Colonic mucosa (tissue), 4 donors: ENCODE measurements around the gene ATN1. TPM values are rescaled to one million over a fixed set of nuclear protein-coding genes. Genes with fewer than 3 reads are reported as not detected.

Experiments
- DNase-seq: peaks from one replicate; pipeline ENCODE4 v3.0.0-alpha.2; 2020
- H3K27ac ChIP-seq: fragments of 200-600 bp; one replicate; pipeline ENCODE4 v1.8.0; 2021
- H3K27me3 ChIP-seq: fragments of 200-600 bp; one replicate; pipeline ENCODE4 v1.8.0; 2021
- H3K36me3 ChIP-seq: fragments of 200-600 bp; one replicate; pipeline ENCODE4 v1.8.0; 2021
- H3K4me1 ChIP-seq: fragments of 200-600 bp; one replicate; pipeline ENCODE4 v1.8.0; 2021; ENCODE audit warnings: mild to moderate bottlenecking
- H3K4me3 ChIP-seq: fragments of 200-600 bp; one replicate; pipeline ENCODE4 v1.8.0; 2021
- H3K9ac ChIP-seq, 2 donors: one replicate each; pipeline ENCODE4 v1.7.0; 2013; ENCODE audit warnings: control low read depth in 2 of 2, low read depth in 2 of 2, low read length in 2 of 2
- H3K9me3 ChIP-seq: fragments of 200-600 bp; one replicate; pipeline ENCODE4 v1.8.0; 2021
- intact Hi-C: fragments of 100-400 bp; cut with DNase I; formaldehyde crosslinking; loops from one replicate; pipeline ENCODE4 v1.14.1; 2022
- microRNA-seq: library from miRNA; unstranded; fragments of <30 nt; microRNA quantifications from one replicate; pipeline ENCODE4, GENCODE V29; 2019
- total RNA-seq, 2 donors: library from RNA; stranded (reverse); fragmentation: NEBNext Ultra II Directional in 1 of 2; extraction: Animal tissue kit (Norgen Biotek cat#: 25700) in 1 of 2; gene quantifications; one replicate each; pipeline ENCODE4 v1.2.1, GENCODE V29; 2021
- TF ChIP-seq, protein P1 (sequence below): fragments of 200-600 bp; IDR thresholded peaks from one replicate; pipeline ENCODE4 v1.8.0; 2022; ENCODE audit warnings: antibody characterized with exemption, mild to moderate bottlenecking
- donor health status: healthy.
- donor health status: DM: no; HTN: no; CAD: no.
- donor health status: DM: no; HTN: no; CAD: no.

The ATN1 gene
- total RNA-seq, 2 donors from 2014 or later, result 67.5 to 103 TPM

DNA sequence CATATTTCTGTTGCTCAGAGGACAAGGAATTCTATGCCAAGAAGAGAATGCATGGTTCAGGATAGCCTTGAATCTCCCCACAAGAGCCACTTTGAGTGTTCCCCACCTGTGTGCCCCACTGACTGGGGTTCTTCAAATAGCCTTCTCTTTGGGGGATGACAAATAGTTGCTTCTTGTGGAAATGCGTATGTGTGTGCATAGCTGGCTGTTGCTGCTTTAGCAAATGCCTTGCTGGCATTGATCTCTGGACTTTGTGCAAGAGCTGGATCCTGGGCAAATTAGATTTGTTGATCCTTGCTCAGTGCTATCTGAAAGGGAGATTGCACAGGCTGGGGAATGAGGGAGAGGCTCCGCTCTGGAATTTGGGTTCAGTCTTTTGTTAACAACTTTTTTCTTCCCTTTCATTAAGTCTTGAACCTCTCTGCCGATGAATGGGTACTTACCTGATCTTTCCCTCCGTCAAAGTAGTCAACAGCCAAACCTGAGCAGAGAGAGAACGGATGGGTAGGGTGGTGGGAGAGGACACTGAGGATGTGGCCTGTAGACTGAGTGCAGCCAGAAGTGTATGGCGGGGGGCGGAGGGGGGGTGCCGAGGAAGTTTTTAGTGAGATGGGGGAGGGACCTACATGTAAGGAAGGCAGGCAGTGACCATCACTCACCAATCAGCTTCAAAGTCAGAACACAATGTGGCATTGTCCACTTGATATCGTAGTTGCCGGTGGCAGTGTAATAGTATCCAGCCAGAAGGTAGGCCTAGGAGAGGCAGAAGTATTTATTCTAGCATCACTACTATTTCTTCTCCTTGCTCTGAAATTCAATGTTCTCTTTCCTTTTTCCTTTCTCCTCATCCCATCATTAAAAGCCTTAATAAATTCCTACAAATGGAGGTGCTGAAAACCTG is 53.6 kb downstream of the ATN1 start:
- intact Hi-C loops, result no loop called here
- H3K9me3 ChIP-seq, result no peaks in the 10 kb centered on the region
- H3K36me3 ChIP-seq, result peaks cover 29% of the 10 kb centered on the region
- no peak for DNase-seq
- no peaks in the 10 kb centered on the region for H3K27me3 ChIP-seq
- no peak overlapping the region for H3K27ac ChIP-seq
- H3K4me3 ChIP-seq, result no peak overlapping the region
- H3K9ac ChIP-seq, result no peak overlapping the region
- TF ChIP-seq, protein P1, sequence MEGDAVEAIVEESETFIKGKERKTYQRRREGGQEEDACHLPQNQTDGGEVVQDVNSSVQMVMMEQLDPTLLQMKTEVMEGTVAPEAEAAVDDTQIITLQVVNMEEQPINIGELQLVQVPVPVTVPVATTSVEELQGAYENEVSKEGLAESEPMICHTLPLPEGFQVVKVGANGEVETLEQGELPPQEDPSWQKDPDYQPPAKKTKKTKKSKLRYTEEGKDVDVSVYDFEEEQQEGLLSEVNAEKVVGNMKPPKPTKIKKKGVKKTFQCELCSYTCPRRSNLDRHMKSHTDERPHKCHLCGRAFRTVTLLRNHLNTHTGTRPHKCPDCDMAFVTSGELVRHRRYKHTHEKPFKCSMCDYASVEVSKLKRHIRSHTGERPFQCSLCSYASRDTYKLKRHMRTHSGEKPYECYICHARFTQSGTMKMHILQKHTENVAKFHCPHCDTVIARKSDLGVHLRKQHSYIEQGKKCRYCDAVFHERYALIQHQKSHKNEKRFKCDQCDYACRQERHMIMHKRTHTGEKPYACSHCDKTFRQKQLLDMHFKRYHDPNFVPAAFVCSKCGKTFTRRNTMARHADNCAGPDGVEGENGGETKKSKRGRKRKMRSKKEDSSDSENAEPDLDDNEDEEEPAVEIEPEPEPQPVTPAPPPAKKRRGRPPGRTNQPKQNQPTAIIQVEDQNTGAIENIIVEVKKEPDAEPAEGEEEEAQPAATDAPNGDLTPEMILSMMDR, result no peak
- no peaks in the 10 kb centered on the region for H3K4me1 ChIP-seq

DNA sequence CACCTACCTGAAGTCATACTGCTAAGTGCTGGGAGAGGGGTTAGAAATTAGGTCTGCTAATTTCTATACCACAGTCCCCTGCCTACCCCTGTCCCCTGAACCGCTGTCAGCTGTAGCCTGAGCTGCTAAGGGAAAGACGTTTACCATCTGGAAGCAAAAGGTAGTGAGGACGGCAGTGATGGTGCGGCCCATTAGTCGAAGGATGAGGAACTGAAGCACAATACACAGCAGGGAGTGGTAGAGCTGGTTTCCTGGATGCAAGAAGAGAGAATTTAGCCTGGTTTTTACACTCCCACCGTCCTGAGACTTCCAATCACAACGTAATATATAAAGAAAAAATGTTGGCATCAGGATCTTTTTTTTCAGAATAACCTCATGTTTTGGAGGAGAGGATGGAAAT is 54.8 kb downstream of the ATN1 start:
- Histone ChIP-seq H3K36me3 (peaks cover 21% of the 10 kb centered on the region), H3K9ac (no peak overlapping the region)
- intact Hi-C loops, result no loop called here

DNA sequence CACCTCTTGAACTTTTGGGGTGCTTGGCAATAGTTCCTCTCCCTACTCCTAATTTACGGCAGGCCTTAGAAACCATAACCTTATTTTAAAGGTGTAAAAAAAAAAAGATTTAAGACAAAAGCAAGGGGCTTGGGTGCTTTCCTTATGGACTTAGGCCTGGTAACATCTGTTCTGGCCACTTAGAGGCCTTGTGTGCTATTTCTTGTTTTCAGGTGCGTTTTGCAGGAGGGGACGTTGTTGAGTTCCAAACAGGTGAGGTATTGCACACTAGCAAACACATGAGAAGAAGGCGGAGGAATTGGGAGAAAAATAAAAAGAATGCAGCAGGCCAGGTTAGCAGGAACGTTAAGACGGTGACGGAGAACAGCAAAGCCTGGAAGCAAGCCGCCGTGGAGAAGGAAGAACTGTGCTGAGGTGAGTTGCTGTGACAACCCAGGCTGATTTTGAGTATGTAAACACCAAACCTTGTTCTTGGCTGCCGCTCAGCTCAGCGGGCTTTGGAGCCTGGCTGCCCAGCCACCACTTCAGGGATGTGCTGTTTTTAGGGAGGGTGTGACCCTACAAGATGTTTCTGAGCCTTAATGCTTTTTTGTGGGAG is 60.3 kb downstream of the ATN1 start:
- intact Hi-C loops, result no loop called here
- Histone ChIP-seq H3K4me3 (no peak overlapping the region), H3K4me1 (peaks cover 4% of the 10 kb centered on the region), H3K27me3 (no peaks in the 10 kb centered on the region), H3K27ac (peak overlapping the region; percentile 41), H3K9ac (peak overlapping the region in 1 of 2 donors; percentile 43), H3K9me3 (no peaks in the 10 kb centered on the region), H3K36me3 (no peaks in the 10 kb centered on the region)
- peak; percentile 71 for DNase-seq
- TF ChIP-seq, protein P1, result no peak

More for the DNA sequence above, 54.8 kb downstream of the ATN1 start:
- no peak for DNase-seq
- no peak overlapping the region for H3K27ac ChIP-seq
- no peaks in the 10 kb centered on the region for H3K4me1 ChIP-seq
- no peak overlapping the region for H3K4me3 ChIP-seq
- no peaks in the 10 kb centered on the region for H3K27me3 ChIP-seq
- TF ChIP-seq, protein P1, result no peak
- H3K9me3 ChIP-seq, result no peaks in the 10 kb centered on the region

Small RNA genes within 50 kb of the gene (microRNA-seq; reads per million reads assigned to microRNA genes)
- gene MIR141 (1,040 reads per million, percentile 81 among the genes with 10 or more reads in this experiment), gene MIR200C (54,024 reads per million, percentile 99 among the genes with 10 or more reads in this experiment)

Other genes starting within 250 kb of the ATN1 start
- 10 to 100 TPM; 50.0 to 53.6 TPM for gene ZNF384, start 238.6 kb upstream of the ATN1 start, total RNA-seq
- 1 to 10 TPM in 1 of 2 donors, under 1 TPM in 1; 0.44 to 1.2 TPM for gene PIANP, start 227.1 kb upstream of the ATN1 start, total RNA-seq
- gene COPS7A, start 203.9 kb upstream of the ATN1 start, total RNA-seq, result 10 to 100 TPM; 33.3 to 47.6 TPM
- gene MLF2, start 174.8 kb upstream of the ATN1 start, total RNA-seq, result 100 to 1,000 TPM; 199 to 212 TPM
- 100 to 1,000 TPM; 169 to 182 TPM for gene PTMS, start 161.6 kb upstream of the ATN1 start, total RNA-seq
- 1 to 10 TPM; 1.0 to 1.2 TPM for gene LAG3, start 155.4 kb upstream of the ATN1 start, total RNA-seq
- 10 to 100 TPM in 1 of 2 donors, 1 to 10 TPM in 1; 6.2 to 13.4 TPM for gene CD4, start 138.4 kb upstream of the ATN1 start, total RNA-seq
- gene GPR162, start 106.1 kb upstream of the ATN1 start, total RNA-seq, result 1 to 10 TPM; 1.9 to 2.7 TPM
- 1 to 10 TPM; 4.4 to 5.3 TPM for gene P3H3, start 99.6 kb upstream of the ATN1 start, total RNA-seq
- gene GNB3, start 87.0 kb upstream of the ATN1 start, total RNA-seq, result under 1 TPM; 0.62 to 0.72 TPM
- 10 to 100 TPM; 11.4 to 63.7 TPM for gene CDCA3, start 76.7 kb upstream of the ATN1 start, total RNA-seq
- gene USP5, start 75.8 kb upstream of the ATN1 start, total RNA-seq, result 100 to 1,000 TPM in 1 of 2 donors, 10 to 100 TPM in 1; 82.6 to 132 TPM
- 1,000 to 10,000 TPM; 1,097 to 1,106 TPM for gene TPI1, start 60.4 kb upstream of the ATN1 start, total RNA-seq
- gene SPSB2, start 54.7 kb upstream of the ATN1 start, total RNA-seq, result 10 to 100 TPM in 1 of 2 donors, 1 to 10 TPM in 1; 8.4 to 19.8 TPM
- gene LRRC23, start 23.1 kb upstream of the ATN1 start, total RNA-seq, result 1 to 10 TPM; 7.3 to 8.0 TPM
- 10 to 100 TPM in 1 of 2 donors, 1 to 10 TPM in 1; 7.6 to 15.7 TPM for gene ENO2, start 13.4 kb upstream of the ATN1 start, total RNA-seq
- not detected for gene RNU7-1, start 15.9 kb downstream of the ATN1 start, total RNA-seq
- gene C12orf57, start 16.1 kb downstream of the ATN1 start, total RNA-seq, result 100 to 1,000 TPM; 114 to 206 TPM
- gene PTPN6, start 23.4 kb downstream of the ATN1 start, total RNA-seq, result 10 to 100 TPM; 44.8 to 48.1 TPM
- gene PHB2, start 42.7 kb downstream of the ATN1 start, total RNA-seq, result 100 to 1,000 TPM; 233 to 323 TPM
- gene EMG1, start 43.0 kb downstream of the ATN1 start, total RNA-seq, result 10 to 100 TPM; 27.2 to 62.3 TPM
- 10 to 100 TPM; 71.8 to 77.9 TPM for gene LPCAT3, start 90.5 kb downstream of the ATN1 start, total RNA-seq
- gene C1S, start 132.8 kb downstream of the ATN1 start, total RNA-seq, result 10 to 100 TPM; 35.8 to 97.2 TPM
- gene C1R, start 164.5 kb downstream of the ATN1 start, total RNA-seq, result 100 to 1,000 TPM in 1 of 2 donors, 10 to 100 TPM in 1; 40.1 to 104 TPM
- gene C1RL, start 181.3 kb downstream of the ATN1 start, total RNA-seq, result 10 to 100 TPM; 39.5 to 39.7 TPM
- gene RBP5, start 200.9 kb downstream of the ATN1 start, total RNA-seq, result 1 to 10 TPM; 2.4 to 3.7 TPM
- gene CLSTN3, start 202.4 kb downstream of the ATN1 start, total RNA-seq, result 10 to 100 TPM; 13.6 to 17.0 TPM